ENCODE results near the gene ZFHX3.
A peak's percentile ranks its signal among the peaks of the same experiment; 100 is the strongest.

The ZFHX3 gene

GRCh38 chr16:73054813-73055482 is 7.0 kb upstream of the ZFHX3 start:
- no peak for DNase-seq (ENCODE audit: low spot score)

GRCh38 chr16:73054498-73054812 is 6.5 kb upstream of the ZFHX3 start:
- DNase-seq (ENCODE audit: low spot score), result no peak

GRCh38 chr16:73054125-73054484 is 6.2 kb upstream of the ZFHX3 start:
- no peak for DNase-seq (ENCODE audit: low spot score)

- DNase-seq (ENCODE audit: low spot score), result peak; percentile 80
Observed at GRCh38 chr16:73053364-73054124, 5.6 kb upstream of the ZFHX3 start.

DNA sequence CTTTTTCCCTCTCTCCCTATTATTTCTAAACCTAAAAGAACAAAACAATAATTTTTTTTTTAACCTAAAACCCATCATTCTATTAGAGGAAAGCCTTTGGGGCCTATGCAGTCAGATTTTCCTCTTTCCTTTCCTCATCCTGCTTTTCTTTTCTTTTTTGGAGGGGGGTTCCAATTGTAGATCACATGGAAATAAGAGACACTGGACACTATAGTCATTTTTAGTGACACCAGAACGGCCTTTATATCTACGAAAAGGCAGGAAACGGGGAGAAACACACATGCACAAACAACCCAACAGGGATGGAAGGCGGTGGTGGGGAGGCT is 5.1 kb upstream of the ZFHX3 start:
- no peak for DNase-seq (ENCODE audit: low spot score)

GRCh38 chr16:73052576-73052975 is 4.6 kb upstream of the ZFHX3 start:
- no peak for DNase-seq (ENCODE audit: low spot score)

GRCh38 chr16:73051961-73052360 is 4.0 kb upstream of the ZFHX3 start:
- no peak for DNase-seq (ENCODE audit: low spot score)

DNA sequence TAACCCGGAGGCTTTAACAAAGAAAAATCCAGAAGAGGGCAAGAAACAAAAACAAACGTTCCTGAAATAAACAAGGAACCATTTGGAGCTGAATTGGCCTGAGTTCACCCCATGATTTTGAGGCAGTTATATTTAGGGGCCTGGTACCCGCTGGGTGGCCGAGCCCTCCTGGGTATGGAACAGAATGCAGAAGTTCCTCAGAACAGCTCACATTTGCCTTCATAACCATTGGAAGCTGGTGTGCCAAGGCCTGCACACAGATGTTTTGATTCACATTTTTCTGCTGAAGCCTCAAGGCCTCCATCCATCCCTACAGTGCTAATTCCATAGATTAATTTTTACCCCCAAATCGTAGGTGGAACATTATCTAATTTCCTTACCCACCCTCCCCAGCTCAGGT is 3.3 kb upstream of the ZFHX3 start:
- no peak for DNase-seq (ENCODE audit: low spot score)

GRCh38 chr16:73050201-73051099 is 2.5 kb upstream of the ZFHX3 start:
- no peak for DNase-seq (ENCODE audit: low spot score)

GRCh38 chr16:73049511-73049910 is 1.6 kb upstream of the ZFHX3 start:
- no peak for DNase-seq (ENCODE audit: low spot score)

DNA sequence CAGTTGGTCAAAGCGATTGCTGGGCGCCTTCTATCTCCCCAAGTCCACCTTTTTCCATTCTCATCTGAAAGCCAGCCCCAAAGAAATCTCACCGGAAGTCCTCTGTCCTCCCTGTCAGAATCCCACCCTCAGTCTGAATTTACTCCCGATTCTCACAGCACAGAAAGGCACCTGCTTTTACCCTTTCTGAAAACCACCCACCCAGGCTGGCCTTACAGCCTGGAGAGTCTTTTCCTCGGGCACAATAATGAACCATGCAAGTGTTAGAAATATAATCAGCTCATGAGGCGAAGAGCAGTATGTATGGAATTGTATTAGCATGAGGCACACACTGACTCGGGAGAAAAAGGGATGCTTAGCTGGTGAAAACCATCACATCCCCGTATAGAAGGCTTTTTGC is 1.2 kb upstream of the ZFHX3 start:
- no peak for DNase-seq (ENCODE audit: low spot score)

GRCh38 chr16:73048292-73049080 is 558 bp upstream of the ZFHX3 start:
- no peak for DNase-seq (ENCODE audit: low spot score)

DNA sequence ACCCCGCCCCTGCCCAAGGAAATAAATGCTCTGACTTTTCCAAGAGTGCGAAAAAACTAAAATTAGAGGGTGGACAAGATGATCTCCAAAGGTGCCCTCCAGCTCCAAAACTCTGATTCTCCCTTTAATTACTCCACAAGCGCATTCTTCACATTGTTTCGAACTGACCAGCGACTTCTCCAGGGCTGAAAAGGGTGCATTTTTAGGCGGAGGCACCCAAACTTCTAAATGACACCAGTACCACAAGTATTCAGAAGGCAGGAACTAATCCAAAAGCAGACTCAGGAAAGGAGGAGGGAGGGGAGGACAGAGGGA is 750 bp downstream of the ZFHX3 start:
- DNase-seq (ENCODE audit: low spot score), result no peak

DNA sequence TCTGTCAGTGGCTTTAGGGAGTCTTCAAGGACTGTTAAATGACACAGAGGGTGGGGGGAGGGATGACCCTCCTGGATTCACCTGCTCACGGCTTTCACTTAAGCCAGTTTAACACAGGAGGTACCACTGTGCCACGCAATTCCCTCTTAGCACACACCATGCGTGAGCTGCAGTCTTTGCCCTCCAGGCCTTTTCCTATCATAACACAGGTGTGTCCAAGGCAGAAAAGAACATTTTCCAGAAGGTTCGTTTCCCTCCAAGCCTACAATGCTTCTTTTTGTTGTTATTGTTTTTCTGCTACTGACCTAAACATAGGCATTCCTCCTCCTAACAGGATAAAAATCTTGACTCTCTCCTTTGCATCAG is 1.1 kb downstream of the ZFHX3 start:
- DNase-seq (ENCODE audit: low spot score), result no peak

- DNase-seq (ENCODE audit: low spot score), result no peak
Observed at GRCh38 chr16:73046202-73046848, 1.6 kb downstream of the ZFHX3 start.

DNA sequence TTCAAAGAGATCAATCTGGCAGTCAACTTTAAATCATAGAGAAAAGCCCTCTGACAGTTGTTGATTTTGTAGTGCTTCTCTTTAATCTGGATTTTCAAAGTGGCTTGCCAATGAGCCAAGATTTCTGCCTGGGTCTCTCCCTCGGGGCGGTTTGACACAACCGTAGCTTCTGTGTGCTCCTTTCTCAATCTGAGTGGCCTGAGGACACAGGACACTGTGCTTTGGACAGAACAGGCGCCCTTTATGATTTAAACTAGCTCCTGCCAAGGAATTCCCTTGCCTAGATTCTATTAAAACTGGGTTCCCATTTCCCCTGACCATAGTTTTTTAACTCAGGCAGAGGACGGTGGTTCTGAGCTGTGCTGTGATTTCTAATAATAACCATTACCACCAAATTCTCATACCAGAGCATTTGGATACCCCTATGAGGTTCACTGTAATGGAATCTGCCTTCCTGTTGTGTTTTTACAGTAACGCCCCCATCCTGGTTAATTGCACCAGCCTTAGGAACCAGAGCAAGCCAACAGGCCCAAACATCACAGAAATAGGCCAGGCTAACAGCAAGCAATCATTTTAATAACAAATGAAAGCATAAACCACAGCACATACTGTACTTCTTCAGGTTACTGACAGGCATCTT is 4.0 kb downstream of the ZFHX3 start:
- DNase-seq (ENCODE audit: low spot score), result no peak

DNA sequence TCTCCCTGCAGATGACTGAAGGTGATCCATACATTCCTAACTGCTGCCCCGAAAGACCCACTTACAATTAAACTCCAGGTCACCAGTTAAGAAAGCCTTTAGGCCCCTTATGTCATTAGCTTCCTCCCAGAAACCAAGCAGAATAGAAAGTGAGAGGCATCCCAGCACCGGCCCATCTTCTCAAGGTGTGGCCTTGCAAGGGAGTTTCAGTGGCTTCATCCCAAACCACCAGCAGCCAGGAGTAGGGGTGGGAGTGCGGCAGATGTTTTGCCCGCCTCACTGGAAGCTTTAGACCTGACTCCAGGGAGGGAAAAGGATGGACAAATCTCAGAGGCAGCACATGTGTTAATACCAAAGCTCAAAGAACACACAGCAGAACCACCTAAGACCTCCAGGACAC is 5.1 kb downstream of the ZFHX3 start:
- DNase-seq (ENCODE audit: low spot score), result no peak

DNA sequence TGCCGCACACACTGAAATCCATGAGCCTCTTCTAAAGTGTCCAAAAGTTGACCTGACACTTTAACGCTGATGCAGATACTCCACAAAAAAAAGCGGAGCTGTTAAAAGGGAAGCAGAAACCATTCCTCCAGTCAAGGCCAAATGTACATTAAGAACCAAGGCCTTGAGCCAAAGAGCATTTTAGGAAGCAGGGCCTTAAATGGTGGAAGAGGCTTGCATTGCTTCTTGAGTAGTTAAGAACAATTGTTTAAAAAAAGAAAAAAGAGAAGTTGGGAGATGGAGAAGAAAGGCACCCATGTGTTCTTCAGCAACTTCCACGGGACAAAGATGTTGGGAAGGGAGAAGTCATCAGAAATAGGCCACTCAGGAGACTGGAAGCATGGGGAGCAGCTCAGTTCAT is 6.3 kb downstream of the ZFHX3 start:
- DNase-seq (ENCODE audit: low spot score), result no peak

- DNase-seq (ENCODE audit: low spot score), result no peak
Observed at GRCh38 chr16:73040735-73041402, 7.1 kb downstream of the ZFHX3 start.

DNA sequence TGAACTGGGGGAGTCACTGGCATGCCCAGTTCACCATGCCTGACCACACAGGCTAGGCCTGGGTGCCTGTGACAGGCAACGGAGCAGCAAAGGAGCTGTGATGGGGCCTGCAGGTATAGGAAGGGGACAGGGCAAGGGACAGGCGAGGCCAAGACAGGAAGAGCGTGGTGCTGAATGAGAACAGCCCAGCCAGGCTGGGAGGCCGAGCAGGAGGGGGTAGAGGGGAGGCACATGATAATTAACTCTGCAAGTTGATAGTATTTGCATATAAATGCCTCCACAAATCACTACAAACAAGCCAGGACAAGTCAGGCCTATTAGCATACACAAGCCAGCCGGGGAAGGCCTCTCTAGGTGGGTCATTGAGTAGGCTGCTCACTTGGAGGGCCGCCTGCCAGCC is 7.8 kb downstream of the ZFHX3 start:
- no peak for DNase-seq (ENCODE audit: low spot score)
